Amniotic epithelial cell (primary cell): ENCODE measurements around the gene AIFM1.

Source experiments
- DNase-seq: peaks from one replicate; pipeline ENCODE4 v3.0.0-alpha.2; 2010; ENCODE audit warnings: low read depth

Gene AIFM1

GRCh38 chrX:130091980-130092522 lies 73.6 kb downstream of the AIFM1 start:
- no peak for DNase-seq

GRCh38 chrX:130090364-130090763 lies 75.3 kb downstream of the AIFM1 start:
- DNase-seq = no peak

DNA sequence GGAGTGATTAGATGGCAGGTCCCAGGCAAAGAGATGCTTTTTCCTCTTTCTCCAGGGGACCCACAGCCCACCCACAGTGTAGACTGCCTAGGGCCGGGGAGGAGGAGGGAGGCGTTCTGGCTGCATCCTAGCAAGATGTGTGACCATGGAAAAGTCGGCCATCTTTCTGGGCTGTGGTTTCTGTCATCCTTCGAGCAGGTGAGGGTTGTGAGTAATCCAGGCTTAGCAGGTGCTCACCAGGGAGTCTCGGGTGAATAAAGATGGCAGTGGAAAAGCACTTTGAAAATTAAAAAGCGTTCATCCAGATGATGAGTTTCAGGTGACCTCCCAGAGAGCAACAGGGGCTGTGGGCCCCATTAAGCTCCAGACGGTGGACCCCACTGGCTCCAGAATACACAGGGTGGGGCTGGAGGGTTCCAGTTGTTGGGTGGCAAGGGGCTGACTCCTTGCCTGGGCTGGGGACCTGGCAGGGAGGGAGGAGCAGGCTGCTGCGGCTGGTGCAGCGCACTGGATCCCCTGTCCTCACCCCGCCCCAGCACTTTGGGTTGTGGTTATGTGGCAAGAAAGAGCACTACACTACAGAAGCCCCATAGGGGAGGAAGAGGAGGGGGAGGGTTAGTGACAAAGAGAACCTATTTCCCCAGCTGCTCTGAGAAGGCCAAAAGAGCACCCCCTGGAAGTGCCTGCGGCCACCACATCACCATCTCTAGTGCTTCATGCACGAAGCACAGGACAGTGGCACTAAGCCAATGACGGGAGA lies 79.0 kb downstream of the AIFM1 start:
- no peak for DNase-seq

DNA sequence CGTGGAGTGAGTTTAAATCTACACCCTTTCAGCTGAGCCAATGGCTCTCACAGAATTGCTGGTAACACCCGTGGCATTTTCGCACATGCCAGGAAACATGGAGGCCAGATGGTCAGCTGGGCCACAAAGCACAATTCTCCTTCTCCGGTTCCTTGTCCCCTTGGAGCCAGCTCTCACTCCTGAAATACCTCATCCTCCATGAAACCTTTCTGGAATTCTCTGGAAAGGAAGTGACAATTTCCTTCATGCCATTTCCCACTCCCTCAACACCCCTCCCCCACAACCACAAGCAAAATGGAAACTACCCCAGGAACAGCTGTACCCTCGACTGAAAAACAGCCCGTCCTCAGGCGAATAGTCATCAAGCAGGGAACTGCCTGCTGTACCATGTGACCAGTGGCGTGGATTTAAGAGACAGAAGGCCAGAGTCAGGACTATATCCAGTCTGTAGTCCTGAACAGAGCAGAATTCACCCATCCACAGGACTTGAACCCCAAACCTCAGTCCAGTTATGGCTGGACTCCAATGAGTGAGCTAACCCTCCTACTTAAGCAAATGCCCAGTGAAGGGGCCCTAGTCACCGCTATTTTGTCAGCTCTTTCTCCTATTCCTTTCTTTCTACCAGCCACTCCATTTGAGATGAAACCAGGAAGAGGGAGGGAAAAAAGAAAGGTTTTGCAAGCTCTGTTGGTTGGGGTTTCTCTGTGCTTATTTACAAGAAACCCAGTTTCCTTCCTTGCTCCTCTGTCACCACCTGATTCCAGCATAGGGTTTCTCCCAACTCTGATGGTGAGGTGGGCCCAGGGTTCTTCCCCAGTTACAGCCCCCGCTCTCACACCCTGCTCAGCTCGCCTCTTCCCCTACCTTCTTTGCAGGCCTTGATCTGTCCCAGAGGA lies 79.8 kb downstream of the AIFM1 start:
- DNase-seq = peak; percentile 54

- DNase-seq = no peak
These were observed 80.9 kb downstream of the AIFM1 start for GRCh38 chrX:130084631-130085237.

DNA sequence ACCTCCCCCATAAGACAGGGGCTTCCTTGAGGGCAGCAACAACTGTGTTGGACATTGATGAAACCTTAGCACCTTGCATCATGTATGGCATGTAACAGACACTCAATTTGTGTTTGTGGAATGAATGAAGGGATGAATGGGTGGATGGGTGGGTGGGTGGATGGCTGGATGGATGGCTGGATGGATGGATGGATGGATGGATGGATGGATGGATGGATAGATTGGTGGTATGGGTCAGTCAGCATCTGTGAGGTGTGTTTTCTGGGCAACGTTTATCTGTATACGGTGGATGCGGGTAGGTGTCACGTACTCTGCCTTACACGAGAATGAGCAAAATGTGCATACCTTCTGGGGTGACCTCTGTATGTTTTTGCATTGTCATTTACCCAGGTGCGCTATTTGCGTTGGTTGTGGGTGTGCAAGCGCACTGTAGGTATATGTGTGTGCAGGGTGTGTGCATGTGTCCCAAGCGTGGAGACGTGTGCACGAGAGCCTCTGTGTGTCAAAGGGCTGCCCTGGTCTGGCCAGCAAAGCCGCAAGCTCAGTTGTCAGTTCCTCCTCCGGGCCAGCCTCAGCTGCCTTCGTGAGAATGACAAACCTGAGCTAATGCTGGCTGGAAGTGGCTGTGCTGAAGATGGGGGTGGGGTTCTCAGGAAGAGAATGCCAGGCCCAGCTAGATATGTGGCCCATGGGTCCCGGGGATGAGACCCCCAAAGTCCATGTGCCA lies 81.8 kb downstream of the AIFM1 start:
- no peak for DNase-seq

DNA sequence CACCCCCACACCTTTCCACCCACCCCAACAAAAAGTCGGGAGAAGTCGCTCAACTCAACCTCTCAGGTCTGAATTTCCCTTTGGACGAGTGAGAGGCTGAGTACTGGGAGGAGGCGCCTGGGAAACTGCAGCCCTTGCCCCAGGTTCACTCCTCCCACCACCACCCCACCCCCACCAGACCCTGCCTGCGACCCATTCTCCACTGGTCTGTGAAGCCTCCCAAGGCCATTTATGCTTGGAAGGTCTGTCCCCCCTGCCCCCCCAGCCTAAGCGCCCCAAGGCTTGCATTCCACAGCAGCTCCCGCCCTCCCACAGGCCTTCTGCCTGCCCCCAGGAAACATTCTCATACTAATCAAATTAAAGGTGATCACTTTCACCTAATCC lies 82.5 kb downstream of the AIFM1 start:
- no peak for DNase-seq

DNA sequence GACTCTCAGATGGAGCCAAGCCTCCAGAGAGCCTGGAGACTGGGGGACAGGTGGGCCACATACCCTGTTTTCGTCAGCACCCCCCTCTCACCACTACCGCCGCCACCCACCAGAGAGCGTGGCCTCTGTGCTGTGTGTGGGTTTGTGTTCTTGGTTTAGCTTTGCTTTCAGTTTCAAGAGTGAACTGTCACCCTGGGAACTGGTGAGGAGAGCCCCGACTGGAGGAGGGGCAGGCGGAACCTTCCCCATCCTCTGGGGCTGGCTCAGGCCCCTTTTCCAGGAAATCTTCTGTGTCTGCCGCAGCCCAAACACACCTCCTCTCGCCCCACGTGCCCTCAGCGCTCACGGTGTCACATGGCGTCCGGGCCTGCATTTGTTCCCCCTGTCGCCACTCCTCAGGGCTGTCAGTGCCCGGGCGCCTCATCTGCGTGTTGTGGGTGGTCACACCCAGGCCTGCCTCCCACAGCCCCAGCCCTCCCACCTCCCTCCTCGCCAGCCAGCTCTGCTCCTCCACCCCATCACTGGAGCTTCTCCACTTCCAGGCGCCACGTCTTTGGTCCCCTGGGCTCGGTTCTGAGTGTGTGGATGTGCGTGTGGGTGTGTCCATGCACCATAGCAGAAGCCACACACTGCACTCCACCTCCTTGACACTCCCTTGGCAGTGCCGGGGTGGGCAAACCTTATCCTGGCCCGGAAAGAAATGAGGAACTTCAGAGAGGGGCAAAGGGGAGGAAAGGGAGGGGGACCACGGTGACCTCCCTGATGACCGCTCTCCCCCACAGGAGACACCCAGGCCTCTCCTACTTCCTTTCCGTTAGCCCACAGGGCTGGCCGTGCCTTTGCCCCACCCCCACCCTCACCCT lies 83.2 kb downstream of the AIFM1 start:
- no peak for DNase-seq

- no peak for DNase-seq
These were observed 84.1 kb downstream of the AIFM1 start for GRCh38 chrX:130081421-130082045.

GRCh38 chrX:130080791-130081367 lies 84.8 kb downstream of the AIFM1 start:
- DNase-seq = no peak

- peak; percentile 73 for DNase-seq
These were observed 85.7 kb downstream of the AIFM1 start for GRCh38 chrX:130079824-130080406.
